ENCODE data around the gene ANO2.
"Not testable (repeated sequence)": the region's sequence is repeated elsewhere in the genome, so short reads cannot be mapped to it uniquely, and the experiment has no call there.

The ANO2 gene

DNA sequence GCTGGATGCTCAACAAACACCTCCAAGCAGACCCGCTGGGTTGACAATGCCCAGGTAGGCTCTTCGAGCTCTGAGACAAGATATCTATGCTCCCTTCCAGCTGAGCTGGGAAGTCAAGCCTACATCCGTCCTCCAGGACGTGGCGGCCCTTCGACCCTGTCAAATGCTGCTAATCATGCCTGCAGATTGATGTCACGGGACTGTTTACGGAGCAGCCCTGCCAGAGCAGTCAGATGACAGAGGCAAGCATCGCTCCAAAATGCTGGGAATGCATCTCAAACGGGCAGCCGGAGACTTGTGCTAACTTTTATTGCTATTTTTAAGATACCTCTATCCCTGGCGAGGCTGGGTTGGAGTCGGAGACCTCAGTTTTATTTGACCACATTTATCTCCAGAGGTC lies 373.9 kb downstream of the ANO2 start:
- no peak for DNase-seq

GRCh38 chr12:5570416-5570815 lies 374.6 kb downstream of the ANO2 start:
- DNase-seq: no peak

GRCh38 chr12:5568325-5568981 lies 376.6 kb downstream of the ANO2 start:
- DNase-seq: no peak

GRCh38 chr12:5567016-5567725 lies 377.9 kb downstream of the ANO2 start:
- DNase-seq: no peak

- DNase-seq: no peak
Observed at GRCh38 chr12:5565933-5566599, 379.0 kb downstream of the ANO2 start.

DNA sequence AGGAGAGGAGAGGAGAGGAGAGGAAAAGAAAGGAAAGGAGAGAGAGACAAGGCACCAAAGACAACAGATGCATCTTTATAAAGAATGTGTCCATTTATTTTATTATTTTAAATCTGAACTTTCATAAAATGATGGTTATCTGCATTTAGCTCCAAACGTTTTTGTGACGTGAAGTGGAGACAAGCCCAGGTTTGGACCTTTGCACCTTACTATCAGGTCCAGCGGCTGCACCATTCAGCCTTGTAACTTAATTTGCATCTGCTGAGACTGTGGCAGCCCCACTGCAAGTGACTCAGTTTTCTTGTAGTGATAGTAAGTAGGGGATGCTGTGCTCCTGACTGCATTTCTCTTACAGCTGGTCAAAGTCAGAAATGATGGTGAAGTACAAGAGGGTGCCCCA lies 382.5 kb downstream of the ANO2 start:
- DNase-seq: no peak

DNA sequence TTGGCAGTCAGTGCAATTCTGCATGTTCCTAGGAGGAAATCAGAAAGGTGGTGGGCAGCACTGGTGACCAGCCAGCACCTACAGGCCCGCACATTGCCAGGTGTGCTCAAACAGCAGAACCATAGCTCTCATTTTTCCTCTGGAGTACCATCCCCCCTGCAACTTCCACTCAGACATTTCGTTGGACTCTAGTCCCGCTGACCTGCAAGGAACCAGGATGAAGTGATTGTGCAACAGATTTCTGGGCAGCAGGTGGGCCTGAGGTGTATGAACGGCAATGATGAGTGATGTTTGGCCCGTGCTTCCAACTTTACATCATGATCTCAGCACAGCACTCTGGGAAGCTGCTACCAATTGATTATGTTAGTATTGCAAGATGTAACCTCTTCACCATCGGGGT lies 383.2 kb downstream of the ANO2 start:
- DNase-seq: no peak

GRCh38 chr12:5561057-5561456 lies 384.0 kb downstream of the ANO2 start:
- no peak for DNase-seq

- DNase-seq: no peak
Observed at GRCh38 chr12:5560265-5560664, 384.8 kb downstream of the ANO2 start.

DNA sequence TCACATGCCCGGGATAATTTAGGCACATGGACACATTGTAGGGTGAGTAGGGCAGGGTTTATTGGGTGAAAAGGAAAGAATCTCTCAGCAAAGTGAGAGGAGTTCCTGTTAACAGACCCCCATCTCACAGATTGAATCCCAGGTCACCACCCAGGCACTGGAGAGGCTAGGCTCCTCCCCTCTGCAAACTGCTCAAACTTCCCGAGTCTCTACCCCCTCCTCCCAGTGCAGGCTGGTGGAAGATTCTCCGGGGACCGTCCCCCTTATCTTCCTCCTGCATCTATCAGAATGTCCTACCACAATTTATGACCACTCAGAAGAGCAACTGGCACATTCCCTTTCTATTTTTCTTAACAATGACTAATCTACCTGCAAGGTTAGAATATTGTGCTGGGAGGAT lies 387.2 kb downstream of the ANO2 start:
- DNase-seq: no peak

DNA sequence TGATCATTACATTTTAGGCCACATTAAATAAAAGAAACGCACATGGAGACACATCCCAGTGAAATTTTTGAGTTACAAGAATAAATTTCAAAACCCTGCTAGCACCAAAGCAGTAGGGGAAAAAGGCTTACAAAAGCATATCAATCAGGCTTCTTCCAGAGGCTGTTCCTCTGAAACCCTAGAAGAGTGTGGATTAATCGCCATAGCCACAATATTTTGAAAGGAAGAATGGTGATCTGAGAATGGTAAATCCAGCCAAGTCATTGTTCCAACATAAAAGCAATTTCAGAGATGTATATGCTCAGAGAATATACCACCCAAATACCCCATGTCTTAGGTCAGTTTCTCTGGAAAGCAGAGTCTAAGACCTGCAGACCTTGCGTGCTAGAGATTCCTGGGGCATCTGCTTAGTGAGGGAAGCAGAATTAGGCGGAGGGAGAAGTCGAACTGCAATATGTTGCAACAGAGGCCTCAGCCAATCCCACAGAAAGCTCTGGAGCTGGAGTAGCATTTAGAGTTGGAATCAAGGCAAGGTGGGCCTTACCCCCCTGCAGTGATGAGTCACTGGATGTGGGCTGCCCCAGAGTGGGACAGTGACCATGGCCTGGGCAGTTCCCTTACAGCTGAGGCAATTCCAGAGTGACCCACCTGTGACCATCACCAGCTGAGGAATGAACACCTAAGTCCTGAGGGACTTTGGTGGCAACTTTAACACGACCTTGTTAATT lies 387.9 kb downstream of the ANO2 start:
- no peak for DNase-seq

DNA sequence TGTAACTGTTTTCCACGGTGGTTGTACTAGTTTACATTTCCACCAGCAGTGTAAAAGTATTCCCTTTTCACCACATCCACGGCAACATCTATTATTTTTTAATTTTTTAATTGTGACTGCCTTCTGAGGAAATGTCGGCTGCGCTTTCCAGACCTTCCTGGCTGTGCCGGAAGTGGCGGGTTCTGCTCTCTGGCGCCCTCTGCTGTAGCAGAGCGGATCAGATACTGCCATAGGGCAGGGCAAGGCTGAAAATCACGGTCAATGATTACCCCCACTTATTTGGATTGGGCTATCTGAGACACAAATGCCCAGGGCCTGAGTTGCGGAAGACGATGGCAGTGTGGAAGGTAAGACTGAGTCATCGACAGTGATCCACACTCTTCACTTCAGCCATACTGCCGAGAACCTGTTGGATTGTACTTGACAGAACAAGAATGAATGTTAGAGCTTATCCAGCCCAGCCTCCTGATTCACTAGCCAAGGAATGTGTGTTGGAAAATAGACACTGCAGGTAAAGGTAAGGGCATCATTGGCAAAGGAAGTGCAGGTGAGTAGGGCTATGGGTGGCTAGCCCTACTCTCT lies 388.9 kb downstream of the ANO2 start:
- no peak for DNase-seq

DNA sequence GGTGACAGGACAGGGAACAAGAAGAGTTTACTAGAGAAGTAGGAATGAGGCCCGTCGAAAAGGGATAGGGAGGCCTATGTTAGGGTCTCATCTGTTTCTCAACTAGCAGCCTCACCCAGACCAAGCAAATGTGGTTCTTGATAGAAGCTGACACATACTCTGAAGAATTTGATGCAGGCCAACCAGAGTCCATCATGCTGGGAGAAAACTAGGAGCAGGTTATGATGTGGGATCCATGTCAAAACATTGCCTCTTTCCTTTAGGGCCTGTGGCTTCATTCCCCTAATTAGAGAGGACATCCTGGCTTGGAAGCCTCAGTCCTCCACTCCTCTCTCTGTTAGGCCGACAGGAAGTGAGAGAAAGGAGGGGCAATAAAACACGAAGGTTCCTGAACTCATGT lies 390.3 kb downstream of the ANO2 start:
- DNase-seq: no peak

- DNase-seq: no peak
Observed at GRCh38 chr12:5549011-5549410, 396.0 kb downstream of the ANO2 start.

- no peak for DNase-seq
Observed at GRCh38 chr12:5548152-5548943, 396.7 kb downstream of the ANO2 start.

- DNase-seq: no peak
Observed at GRCh38 chr12:5546616-5547015, 398.4 kb downstream of the ANO2 start.

DNA sequence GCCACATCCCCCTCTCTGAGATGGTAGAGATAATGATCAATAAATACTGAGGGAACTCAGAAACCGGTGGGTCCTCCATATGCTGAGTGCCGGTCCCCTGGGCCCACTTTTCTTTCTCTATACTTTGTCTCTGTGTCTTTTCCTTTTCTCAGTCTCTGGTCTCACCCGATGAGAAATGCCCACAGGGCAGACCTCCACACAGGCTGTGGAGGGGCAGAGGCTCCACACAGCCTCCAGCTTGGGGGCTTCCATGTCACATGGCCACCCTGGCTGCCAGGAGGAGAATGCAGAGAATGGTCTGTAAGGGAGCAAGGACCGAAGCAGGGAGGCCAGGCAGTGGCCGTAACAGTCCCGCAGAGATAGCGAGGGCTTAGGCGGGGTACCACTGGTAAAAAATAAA lies 407.3 kb downstream of the ANO2 start:
- no peak for DNase-seq

DNA sequence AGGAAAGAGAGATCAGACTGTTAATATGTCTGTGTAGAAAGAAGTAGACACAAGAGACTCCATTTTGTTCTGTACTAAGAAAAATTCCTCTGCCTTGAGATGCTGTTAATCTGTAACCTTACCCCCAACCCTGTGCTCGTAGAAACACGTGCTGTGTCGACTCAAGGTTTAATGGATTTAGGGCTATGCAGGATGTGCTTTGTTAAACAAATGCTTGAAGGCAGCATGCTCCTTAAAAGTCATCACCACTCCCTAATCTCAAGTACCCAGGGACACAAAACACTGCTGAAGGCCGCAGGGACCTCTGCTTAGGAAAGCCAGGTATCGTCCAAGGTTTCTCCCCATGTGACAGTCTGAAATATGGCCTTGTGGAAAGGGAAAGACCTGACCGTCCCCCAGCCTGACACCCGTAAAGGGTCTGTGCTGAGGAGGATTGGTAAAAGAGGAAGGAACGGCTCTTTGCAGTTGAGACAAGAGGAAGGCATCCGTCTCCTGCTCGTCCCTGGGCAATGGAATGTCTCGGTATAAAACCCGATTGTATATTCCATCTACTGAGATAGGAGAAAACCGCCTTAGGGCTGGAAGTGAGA lies 407.9 kb downstream of the ANO2 start:
- not testable (repeated sequence) for DNase-seq

- DNase-seq: no peak
Observed at GRCh38 chr12:5535541-5535940, 409.5 kb downstream of the ANO2 start.

DNA sequence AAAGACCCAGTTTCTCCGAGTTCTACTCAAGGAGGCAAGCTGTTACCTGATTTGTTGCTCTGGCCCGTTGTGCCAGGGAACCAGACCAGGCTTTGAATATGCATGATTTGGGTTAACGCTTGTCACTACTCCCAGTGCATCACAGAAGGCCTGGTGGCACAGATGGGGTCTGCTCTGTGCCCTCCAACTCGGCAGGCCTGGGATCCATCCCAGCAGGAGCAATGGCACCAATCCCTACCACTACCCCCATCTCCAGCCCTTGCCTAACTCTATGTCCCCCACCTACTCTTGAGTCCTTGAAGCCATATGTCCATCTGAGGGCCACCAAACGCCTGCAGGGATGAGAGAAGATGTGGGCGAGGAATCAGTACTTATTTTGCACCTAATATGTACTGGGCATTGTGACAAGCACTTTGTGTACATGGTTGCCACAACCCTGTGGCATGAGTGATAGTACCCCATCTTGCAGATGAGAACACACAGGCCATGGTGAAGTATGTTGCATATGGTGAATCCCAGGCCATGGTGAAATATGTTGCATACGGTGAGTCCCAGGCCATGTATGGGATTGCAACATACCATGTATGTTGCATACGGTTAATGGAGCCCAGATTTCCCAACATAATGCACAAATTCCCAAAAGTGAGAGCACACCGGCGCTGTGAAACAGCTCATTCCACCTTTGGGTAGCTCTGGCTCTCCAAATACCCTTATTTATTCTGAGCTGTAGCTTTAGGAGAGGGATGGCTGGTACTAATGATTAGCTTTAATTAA lies 410.4 kb downstream of the ANO2 start:
- DNase-seq: no peak

- DNase-seq: no peak
Observed at GRCh38 chr12:5533368-5533767, 411.7 kb downstream of the ANO2 start.
